ENCODE measurements around the gene NLRP5. TPM values are rescaled to one million over a fixed set of nuclear protein-coding genes. Genes with fewer than 3 reads are reported as not detected.

NLRP5 gene
- total RNA-seq, 2 experiments from 2014 or later, result not detected

- TF ChIP-seq EZH2phosphoT487 (IDR thresholded peaks at IDR 0.05; ENCODE audit: borderline replicate concordance, low read depth, low read length) (no peak), CTCF (conservative IDR thresholded peaks at IDR 0.05; ENCODE audit: low read length) (no peak)
- no peaks in the 10 kb centered on the region for H3K9me3 ChIP-seq (ENCODE audit: low read length)
- no peak for DNase-seq (ENCODE audit: low spot score)
- intact Hi-C loops (cut with micrococcal nuclease; ENCODE audit: unreplicated experiment), result no loop called here
- H4K20me1 ChIP-seq (ENCODE audit: insufficient read depth, low read length), result no peaks in the 10 kb centered on the region
- H3K9me2 ChIP-seq (ENCODE audit: insufficient read depth, low read length), result no peaks in the 10 kb centered on the region
- H3K27ac ChIP-seq (ENCODE audit: low read depth, low read length, poor library complexity, severe bottlenecking), result no peak overlapping the region
- BruUV-seq (replicated peaks), result no TSS peak
- no peaks in the 10 kb centered on the region for H3K4me1 ChIP-seq (ENCODE audit: insufficient read depth, low read length, poor library complexity, severe bottlenecking)
- no peak overlapping the region for H3K4me3 ChIP-seq (ENCODE audit: low read depth, low read length, poor library complexity, severe bottlenecking)
- CTCF ChIA-PET (ENCODE audit: unreplicated experiment), result no interaction called here
- H3K79me2 ChIP-seq (ENCODE audit: insufficient read depth, low read depth, low read length), result no peaks in the 10 kb centered on the region
- H3K36me3 ChIP-seq (ENCODE audit: insufficient read depth, low read length), result no peaks in the 10 kb centered on the region
- H2AFZ ChIP-seq (ENCODE audit: low read length), result no peak overlapping the region
- POLR2A ChIA-PET, result no interaction called here
- H3K4me2 ChIP-seq (ENCODE audit: low read length), result no peak overlapping the region
These were observed 40.2 kb downstream of the NLRP5 start for GRCh38 chr19:56026769-56027168.

GRCh38 chr19:56053596-56053995 is 67.0 kb downstream of the NLRP5 start:
- H3K4me1 ChIP-seq (ENCODE audit: insufficient read depth, low read length, poor library complexity, severe bottlenecking), result no peaks in the 10 kb centered on the region
- no peak for DNase-seq (ENCODE audit: low spot score)
- H4K20me1 ChIP-seq (ENCODE audit: insufficient read depth, low read length), result no peaks in the 10 kb centered on the region
- TF ChIP-seq EZH2phosphoT487 (IDR thresholded peaks at IDR 0.05; ENCODE audit: borderline replicate concordance, low read depth, low read length), result no peak
- TF ChIP-seq CTCF (conservative IDR thresholded peaks at IDR 0.05; ENCODE audit: low read length), result no peak
- intact Hi-C loops (cut with micrococcal nuclease; ENCODE audit: unreplicated experiment), result no loop called here
- no peaks in the 10 kb centered on the region for H3K9me3 ChIP-seq (ENCODE audit: low read length)
- ChIA-PET POLR2A (no interaction called here), CTCF (ENCODE audit: unreplicated experiment) (no interaction called here)
- no peak overlapping the region for H3K4me2 ChIP-seq (ENCODE audit: low read length)
- H3K9me2 ChIP-seq (ENCODE audit: insufficient read depth, low read length), result no peaks in the 10 kb centered on the region
- no peaks in the 10 kb centered on the region for H3K79me2 ChIP-seq (ENCODE audit: insufficient read depth, low read depth, low read length)
- BruUV-seq (replicated peaks), result no TSS peak
- H2AFZ ChIP-seq (ENCODE audit: low read length), result no peak overlapping the region
- H3K4me3 ChIP-seq (ENCODE audit: low read depth, low read length, poor library complexity, severe bottlenecking), result no peak overlapping the region
- no peaks in the 10 kb centered on the region for H3K36me3 ChIP-seq (ENCODE audit: insufficient read depth, low read length)
- H3K27ac ChIP-seq (ENCODE audit: low read depth, low read length, poor library complexity, severe bottlenecking), result no peak overlapping the region

- BruUV-seq (replicated peaks), result no TSS peak
- TF ChIP-seq EZH2phosphoT487 (IDR thresholded peaks at IDR 0.05; ENCODE audit: borderline replicate concordance, low read depth, low read length) (no peak), CTCF (conservative IDR thresholded peaks at IDR 0.05; ENCODE audit: low read length) (peak; percentile 93)
- peak; percentile 67 for DNase-seq (ENCODE audit: low spot score)
These were observed 79.8 kb downstream of the NLRP5 start for GRCh38 chr19:56066152-56067023.

More at GRCh38 chr19:56066152-56067023, 79.8 kb downstream of the NLRP5 start:
- peak overlapping the region; percentile 51 for H3K4me3 ChIP-seq (ENCODE audit: low read depth, low read length, poor library complexity, severe bottlenecking)
- intact Hi-C loops (cut with micrococcal nuclease; ENCODE audit: unreplicated experiment), result loop anchor here (2.0 to 10.0 kb wide), 2 partner anchors 288 to 290 kb away; no protein-coding TSS in a partner anchor
- no peaks in the 10 kb centered on the region for H3K79me2 ChIP-seq (ENCODE audit: insufficient read depth, low read depth, low read length)
- no peaks in the 10 kb centered on the region for H3K36me3 ChIP-seq (ENCODE audit: insufficient read depth, low read length)
- H3K9me3 ChIP-seq (ENCODE audit: low read length), result no peaks in the 10 kb centered on the region
- H3K4me2 ChIP-seq (ENCODE audit: low read length), result peak overlapping the region; percentile 64
- ChIA-PET CTCF (ENCODE audit: unreplicated experiment) (interaction anchor here (0.5 to 0.6 kb wide), 3 partner anchors 13 to 256 kb away, joined by 3 read pairs; no protein-coding TSS in a partner anchor), POLR2A (interaction anchor here (0.7 kb wide), 1 partner anchor 117 kb away, joined by 3 read pairs; no protein-coding TSS in a partner anchor)
- H3K4me1 ChIP-seq (ENCODE audit: insufficient read depth, low read length, poor library complexity, severe bottlenecking), result peaks cover 9% of the 10 kb centered on the region
- H2AFZ ChIP-seq (ENCODE audit: low read length), result peak overlapping the region; percentile 24; the same call in 1 of the 2 replicates
- H3K9me2 ChIP-seq (ENCODE audit: insufficient read depth, low read length), result no peaks in the 10 kb centered on the region
- no peak overlapping the region for H3K27ac ChIP-seq (ENCODE audit: low read depth, low read length, poor library complexity, severe bottlenecking)
- no peaks in the 10 kb centered on the region for H4K20me1 ChIP-seq (ENCODE audit: insufficient read depth, low read length)
